ENCODE data around the gene COMMD7. TPM values are rescaled to one million over a fixed set of nuclear protein-coding genes. Genes with fewer than 3 reads are reported as not detected.

Gene COMMD7
- total and polyA plus RNA-seq, 9 of the 15 experiments (the other 6 are each of a cell fraction or from before 2014, with no cell fraction given), result 11.9 to 69.1 (median 34.7) TPM

GRCh38 chr20:32680544-32681174 lies 62.6 kb downstream of the COMMD7 start (continued):
- no peak for TF ChIP-seq PHTF2 (CRISPR knock-in tag; IDR thresholded peaks at IDR 0.05)
- no peak for TF ChIP-seq FOXA3 (CRISPR knock-in tag; conservative IDR thresholded peaks at IDR 0.05 in 1 of 2, IDR thresholded peaks at IDR 0.05 in 1 of 2)
- no peak for TF ChIP-seq MTA3 (IDR thresholded peaks at IDR 0.05; ENCODE audit: borderline replicate concordance)
- no peak for TF ChIP-seq MAFK (IDR thresholded peaks at IDR 0.05; ENCODE audit: low read length)
- TF ChIP-seq PRDM10 (IDR thresholded peaks at IDR 0.05; ENCODE audit: partially characterized antibody), result no peak
- TF ChIP-seq ZNF354B (CRISPR knock-in tag; IDR thresholded peaks at IDR 0.05), result no peak
- 0 out of 4 replicates have a peak, but pooled peaks of 1 of the 2 experiments have one; percentile 1 for TF ChIP-seq UBTF (IDR thresholded peaks at IDR 0.05; ENCODE audit: borderline replicate concordance in 1 of 2, low read depth in 2 of 2, low read length in 2 of 2)
- peak in 1 of 2 experiments; percentile 38; a peak in 1 of 4 replicates for TF ChIP-seq MLLT1 (IDR thresholded peaks at IDR 0.05)
- 0 out of 2 replicates have a peak, but pooled peaks have one; percentile 40 for TF ChIP-seq THRAP3 (IDR thresholded peaks at IDR 0.05; ENCODE audit: borderline replicate concordance)
- no peak for TF ChIP-seq ZMIZ1 (IDR thresholded peaks at IDR 0.05; ENCODE audit: low read depth in 2 of 2, low read length in 2 of 2)
